NCI-H2029 treated with DMSO at 0.1 percent for 48 hours (cell line): ENCODE results near the gene FAM9A.
"Not testable (repeated sequence)": the region's sequence is repeated elsewhere in the genome, so short reads cannot be mapped to it uniquely, and the experiment has no call there.

Source experiments
- DNase-seq: peaks from one replicate; lab custom pipeline; 2025; lab: John Stamatoyannopoulos, UW

FAM9A gene

DNA sequence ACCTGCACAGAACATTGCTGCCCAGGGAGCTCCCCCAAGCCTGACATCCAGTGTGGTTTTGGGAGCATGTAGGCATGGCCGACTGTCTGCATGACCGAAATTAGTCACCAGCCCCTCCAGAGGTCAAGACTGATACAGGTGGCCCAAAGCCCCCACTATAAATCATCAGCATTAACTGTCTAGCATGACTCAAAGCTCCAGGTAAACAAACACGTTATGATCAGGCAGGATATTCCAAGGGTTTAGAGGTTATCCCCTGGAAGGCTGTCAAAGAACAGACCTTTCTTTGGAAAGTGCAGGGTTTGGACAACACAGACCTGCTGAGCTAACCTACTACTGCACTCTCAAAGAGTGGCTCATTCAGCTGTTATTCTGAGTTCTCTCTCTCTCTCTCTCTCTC lies 2.1 kb upstream of the FAM9A start:
- no peak for DNase-seq

DNA sequence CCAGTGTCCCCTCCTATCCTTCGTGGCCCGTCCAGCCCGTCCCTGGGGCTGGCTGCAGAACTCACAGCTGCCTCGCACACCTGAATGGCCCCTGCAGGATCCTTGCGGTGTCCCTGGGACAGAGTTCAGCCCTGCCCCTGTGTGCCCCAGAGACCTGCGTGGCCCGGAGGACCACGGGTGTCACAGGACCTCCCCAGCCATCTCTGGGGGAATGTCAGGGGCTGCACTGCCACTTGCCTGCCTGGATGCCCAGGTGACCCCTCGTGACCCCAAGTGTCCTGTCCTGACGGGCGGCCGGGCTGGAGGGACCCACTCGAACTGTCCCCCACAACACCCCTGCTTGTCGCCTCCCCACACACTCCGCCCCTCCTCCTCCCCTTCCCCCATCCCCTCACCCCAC lies 832 bp downstream of the FAM9A start:
- not testable (repeated sequence) for DNase-seq

DNA sequence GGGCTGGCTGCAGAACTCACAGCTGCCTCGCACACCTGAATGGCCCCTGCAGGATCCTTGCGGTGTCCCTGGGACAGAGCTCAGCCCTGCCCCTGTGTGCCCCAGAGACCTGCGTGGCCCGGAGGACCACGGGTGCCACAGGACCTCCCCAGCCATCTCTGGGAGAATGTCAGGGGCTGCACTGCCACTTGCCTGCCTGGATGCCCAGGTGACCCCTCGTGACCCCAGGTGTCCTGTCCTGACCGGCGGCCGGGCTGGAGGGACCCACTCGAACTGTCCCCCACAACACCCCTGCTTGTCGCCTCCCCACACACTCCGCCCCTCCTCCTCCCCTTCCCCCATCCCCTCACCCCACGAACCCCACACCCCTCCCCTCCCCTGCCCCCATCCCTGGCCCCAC lies 1.9 kb downstream of the FAM9A start:
- DNase-seq: not testable (repeated sequence)

- not testable (repeated sequence) for DNase-seq
Observed at GRCh38 chrX:8798702-8799101, 2.5 kb downstream of the FAM9A start.

- not testable (repeated sequence) for DNase-seq
Observed at GRCh38 chrX:8787119-8787518, 14.1 kb downstream of the FAM9A start.

DNA sequence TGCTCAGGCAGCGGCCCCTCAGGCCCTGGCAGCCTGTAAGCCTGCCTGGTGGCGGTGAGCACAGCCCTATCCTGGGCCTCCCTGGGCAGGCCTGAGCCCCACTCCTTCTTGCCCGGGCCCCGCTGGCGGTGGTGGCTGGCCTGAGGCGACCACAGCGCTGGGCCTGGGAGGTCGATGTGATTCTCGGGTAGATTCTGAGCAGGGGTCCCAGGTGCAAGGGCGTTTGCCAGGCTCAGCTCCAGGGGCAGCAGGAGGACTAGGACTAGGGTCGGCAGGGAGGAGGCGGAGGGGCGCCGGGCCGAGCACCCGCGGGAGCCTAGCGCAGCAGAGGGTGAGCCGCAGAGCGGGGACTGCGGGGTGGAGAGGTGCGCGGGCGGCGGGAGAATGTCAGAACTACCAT lies 17.0 kb downstream of the FAM9A start:
- no peak for DNase-seq

DNA sequence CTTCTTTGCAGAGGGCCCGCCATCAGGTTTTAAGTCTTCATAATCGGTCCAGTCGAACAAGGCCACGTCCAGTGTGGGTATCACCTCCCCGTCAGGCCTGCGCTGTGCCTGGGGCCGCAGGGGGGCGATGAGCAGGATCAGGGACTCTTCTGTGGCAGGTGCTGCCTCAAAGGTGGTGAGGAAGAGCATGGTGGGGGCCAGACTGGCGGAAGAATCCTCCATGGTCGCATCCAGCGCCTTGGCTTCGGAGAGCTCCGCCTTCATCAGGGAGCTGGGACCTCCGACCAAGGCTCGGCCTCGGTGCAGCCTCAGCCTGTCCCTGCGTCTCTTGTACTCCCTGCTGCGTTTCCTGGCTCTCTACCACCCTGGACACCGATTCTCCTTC lies 17.5 kb downstream of the FAM9A start:
- no peak for DNase-seq

DNA sequence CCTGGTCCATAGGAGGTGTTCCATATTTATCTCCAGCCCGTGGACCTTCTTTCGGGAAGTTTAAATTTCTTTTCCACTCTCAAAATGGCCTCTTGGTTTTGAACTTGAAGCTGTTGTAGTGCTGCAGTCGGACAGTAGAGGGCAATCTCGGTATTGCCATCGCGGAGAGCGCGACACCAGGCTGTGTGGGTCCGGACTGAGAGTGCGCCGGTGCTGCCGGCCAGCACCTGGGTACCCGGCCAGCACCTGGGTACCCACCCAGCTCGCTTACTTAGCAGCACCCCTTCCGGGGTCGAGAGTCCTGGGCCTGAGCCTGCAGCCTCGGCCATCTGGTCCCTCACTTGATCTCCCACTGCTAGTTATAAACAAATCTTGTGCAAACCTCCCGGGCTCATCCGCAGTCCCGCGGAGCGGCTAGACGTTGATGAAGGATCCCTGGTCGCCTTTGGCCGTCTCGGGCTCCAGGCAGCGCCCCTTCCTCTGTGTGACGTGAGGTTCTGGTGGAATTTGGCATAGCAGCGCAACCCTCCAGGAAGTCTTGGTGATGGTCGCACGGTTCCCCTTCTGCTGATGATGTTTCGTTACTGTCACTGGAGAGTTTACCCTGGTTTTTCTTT lies 18.0 kb downstream of the FAM9A start:
- DNase-seq: peak; percentile 7

DNA sequence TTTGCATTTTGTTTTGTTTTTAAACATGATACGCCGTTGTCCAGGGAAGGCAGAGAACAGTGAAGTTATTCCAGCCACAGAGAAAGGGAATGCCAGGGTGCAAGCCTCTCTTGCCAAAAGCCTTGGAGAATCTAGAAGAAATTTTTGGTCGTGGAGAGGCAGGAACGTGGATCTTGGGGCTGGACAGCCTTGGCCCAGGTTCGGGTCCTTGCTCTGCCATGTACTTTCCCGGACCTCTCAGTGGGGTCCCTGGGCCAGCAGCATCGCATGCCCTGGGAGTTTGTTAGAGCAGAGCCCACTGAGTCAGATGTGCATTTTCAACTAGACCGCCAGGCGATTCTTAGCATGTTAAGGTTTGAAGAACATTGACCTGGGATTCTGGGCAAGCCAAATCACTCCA lies 18.6 kb downstream of the FAM9A start:
- DNase-seq: no peak

GRCh38 chrX:8781921-8782320 lies 19.3 kb downstream of the FAM9A start:
- DNase-seq: not testable (repeated sequence)

DNA sequence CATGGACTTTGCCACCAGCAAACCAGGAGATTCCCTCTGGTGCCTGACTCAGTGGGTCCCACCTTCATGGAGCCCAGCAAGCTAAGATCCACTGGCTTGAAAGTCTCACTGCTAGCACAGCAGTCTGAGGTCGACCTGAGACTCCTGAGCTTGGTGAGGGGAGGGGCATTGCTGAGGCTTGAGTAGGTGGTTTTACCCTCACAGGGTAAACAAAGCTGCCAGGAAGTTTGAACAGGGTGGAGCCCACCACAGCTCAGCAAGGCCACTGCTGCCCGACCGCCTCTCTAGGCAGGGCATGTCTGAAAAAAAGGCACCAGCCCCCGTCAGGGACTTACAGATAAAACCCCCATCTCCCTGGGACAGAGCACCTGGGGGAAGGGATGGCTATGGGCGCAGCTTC lies 28.1 kb downstream of the FAM9A start:
- DNase-seq: no peak

- DNase-seq: no peak
Observed at GRCh38 chrX:8760021-8760420, 41.2 kb downstream of the FAM9A start.

DNA sequence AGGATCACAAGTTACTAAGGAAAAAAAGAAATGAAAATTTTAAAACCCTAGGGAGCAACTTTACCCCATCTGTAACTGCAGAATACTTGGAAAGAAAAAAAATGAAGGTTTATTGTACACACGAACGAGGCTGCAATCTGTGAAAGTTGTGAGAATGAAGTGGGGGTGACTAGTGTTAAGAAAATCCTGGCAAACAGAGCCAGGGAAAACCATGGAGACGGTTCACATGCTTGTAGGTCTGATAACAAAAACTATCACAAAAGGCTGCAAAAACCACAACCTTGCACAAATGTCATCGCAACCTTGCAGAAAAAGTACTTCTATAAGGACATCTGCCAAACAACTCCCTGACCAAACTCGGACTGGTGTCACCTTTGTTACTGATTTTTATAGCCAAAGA lies 42.5 kb downstream of the FAM9A start:
- not testable (repeated sequence) for DNase-seq

GRCh38 chrX:8757609-8758389 lies 43.4 kb downstream of the FAM9A start:
- DNase-seq: not testable (repeated sequence)

DNA sequence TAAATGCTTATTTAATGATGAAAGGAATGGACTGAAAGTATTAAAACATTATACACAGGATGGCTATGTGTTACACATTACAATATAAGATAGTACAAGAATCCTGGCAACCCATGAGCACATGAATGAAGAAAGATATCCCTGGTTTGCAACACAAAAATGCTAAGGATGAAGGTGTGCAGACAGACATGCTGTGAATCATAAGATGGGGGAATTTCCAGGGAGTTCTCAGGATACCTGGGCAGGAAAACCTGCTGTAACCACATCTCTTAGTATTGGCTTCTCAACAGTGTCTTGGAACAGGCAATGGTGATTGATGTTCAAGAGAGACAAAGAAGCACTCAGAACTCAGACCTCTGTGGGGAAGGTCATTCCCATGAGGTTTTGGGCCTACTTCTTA lies 45.4 kb downstream of the FAM9A start:
- DNase-seq: no peak

- DNase-seq: no peak
Observed at GRCh38 chrX:8755116-8755515, 46.1 kb downstream of the FAM9A start.

GRCh38 chrX:8749697-8750096 lies 51.5 kb downstream of the FAM9A start:
- no peak for DNase-seq

DNA sequence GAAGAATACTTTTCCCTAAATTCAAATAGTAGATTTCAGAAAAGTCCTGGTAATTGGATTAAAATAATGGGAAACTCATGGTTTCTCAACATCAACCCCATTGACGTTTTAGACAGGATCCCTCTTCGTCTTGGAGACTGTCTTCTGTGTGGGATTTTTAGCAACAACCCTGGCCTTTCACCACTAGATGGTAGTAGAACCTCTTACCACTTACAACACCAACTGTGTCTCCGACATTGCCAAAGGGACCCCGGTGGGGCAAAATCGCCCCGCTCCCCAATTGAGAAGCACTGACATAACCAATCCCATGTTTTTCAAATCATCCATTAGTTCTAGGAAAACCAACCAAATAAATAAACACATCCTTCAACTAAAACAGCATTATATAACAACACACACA lies 52.3 kb downstream of the FAM9A start:
- no peak for DNase-seq

- DNase-seq: no peak
Observed at GRCh38 chrX:8743126-8743732, 58.0 kb downstream of the FAM9A start.

GRCh38 chrX:8741981-8742380 lies 59.2 kb downstream of the FAM9A start:
- no peak for DNase-seq
